KMS-11 (cell line): ENCODE measurements around the gene GNB1L.

Experiments
- H2AFZ ChIP-seq: fragments of 200-600 bp; sonication (generic); 2 replicates; pipeline ENCODE4 v1.6.1; 2016; ENCODE audit warnings: antibody characterized with exemption, mixed run types, low read depth
- H3K27ac ChIP-seq: fragments of 200-600 bp; sonication (generic); 2 replicates; pipeline ENCODE4 v1.6.1; 2016; ENCODE audit warnings: mild to moderate bottlenecking, mixed run types
- H3K27me3 ChIP-seq: fragments of 200-600 bp; sonication (generic); 2 replicates; pipeline ENCODE4 v1.6.1; 2017; ENCODE audit warnings: mild to moderate bottlenecking, low read depth, mixed run types, moderate library complexity; ENCODE audit not compliant: insufficient read depth
- H3K36me3 ChIP-seq: fragments of 200-600 bp; sonication (generic); 2 replicates; pipeline ENCODE4 v1.6.1; 2017; ENCODE audit warnings: mild to moderate bottlenecking, mixed run types; ENCODE audit not compliant: insufficient read depth
- H3K4me1 ChIP-seq: fragments of 200-600 bp; sonication (generic); 2 replicates; pipeline ENCODE4 v1.6.1; 2016; ENCODE audit warnings: mild to moderate bottlenecking, low read depth, mixed run types; ENCODE audit not compliant: poor library complexity, severe bottlenecking
- H3K4me2 ChIP-seq: fragments of 200-600 bp; sonication (generic); 2 replicates; pipeline ENCODE4 v1.7.0; 2016; ENCODE audit warnings: mild to moderate bottlenecking, mixed run types
- H3K4me3 ChIP-seq: fragments of 200-600 bp; sonication (generic); IDR thresholded peaks from 2 replicates; pipeline ENCODE4 v1.6.1; 2017; ENCODE audit warnings: low read depth, low read length, mixed read lengths; ENCODE audit not compliant: insufficient read depth
- H3K79me2 ChIP-seq: fragments of 200-600 bp; sonication (generic); 2 replicates; pipeline ENCODE4 v1.6.1; 2016; ENCODE audit warnings: low read depth, mixed run types; ENCODE audit not compliant: insufficient read depth
- H3K9ac ChIP-seq: fragments of 200-600 bp; sonication (generic); 2 replicates; pipeline ENCODE4 v1.6.1; 2016; ENCODE audit warnings: mild to moderate bottlenecking, mixed run types
- H4K20me1 ChIP-seq: fragments of 200-600 bp; sonication (generic); 2 replicates; pipeline ENCODE4 v1.6.1; 2016; ENCODE audit warnings: mild to moderate bottlenecking, mixed run types; ENCODE audit not compliant: insufficient read depth
- TF ChIP-seq, protein P1 (sequence below): fragments of 200-600 bp; sonication (generic); conservative IDR thresholded peaks from 2 replicates; pipeline ENCODE4 v1.6.1; 2017; ENCODE audit warnings: low read depth, mild to moderate bottlenecking, antibody characterized with exemption, low read length, moderate library complexity, mixed read lengths

GNB1L gene

GRCh38 chr22:19757140-19757984 lies 97.3 kb downstream of the GNB1L start:
- Histone ChIP-seq H3K27me3 (peaks cover 53% of the 10 kb centered on the region; the same call in 1 of the 2 replicates), H3K4me1 (peaks cover 8% of the 10 kb centered on the region), H3K79me2 (no peaks in the 10 kb centered on the region), H3K36me3 (no peaks in the 10 kb centered on the region), H4K20me1 (no peaks in the 10 kb centered on the region), H2AFZ (peak overlapping the region; percentile 44; the same call in 1 of the 2 replicates), H3K4me2 (peak overlapping the region; percentile 63; the same call in 1 of the 2 replicates), H3K9ac (no peak overlapping the region; the same call in 1 of the 2 replicates), H3K27ac (no peak overlapping the region), H3K4me3 (no peak overlapping the region)
- TF ChIP-seq, protein P1, sequence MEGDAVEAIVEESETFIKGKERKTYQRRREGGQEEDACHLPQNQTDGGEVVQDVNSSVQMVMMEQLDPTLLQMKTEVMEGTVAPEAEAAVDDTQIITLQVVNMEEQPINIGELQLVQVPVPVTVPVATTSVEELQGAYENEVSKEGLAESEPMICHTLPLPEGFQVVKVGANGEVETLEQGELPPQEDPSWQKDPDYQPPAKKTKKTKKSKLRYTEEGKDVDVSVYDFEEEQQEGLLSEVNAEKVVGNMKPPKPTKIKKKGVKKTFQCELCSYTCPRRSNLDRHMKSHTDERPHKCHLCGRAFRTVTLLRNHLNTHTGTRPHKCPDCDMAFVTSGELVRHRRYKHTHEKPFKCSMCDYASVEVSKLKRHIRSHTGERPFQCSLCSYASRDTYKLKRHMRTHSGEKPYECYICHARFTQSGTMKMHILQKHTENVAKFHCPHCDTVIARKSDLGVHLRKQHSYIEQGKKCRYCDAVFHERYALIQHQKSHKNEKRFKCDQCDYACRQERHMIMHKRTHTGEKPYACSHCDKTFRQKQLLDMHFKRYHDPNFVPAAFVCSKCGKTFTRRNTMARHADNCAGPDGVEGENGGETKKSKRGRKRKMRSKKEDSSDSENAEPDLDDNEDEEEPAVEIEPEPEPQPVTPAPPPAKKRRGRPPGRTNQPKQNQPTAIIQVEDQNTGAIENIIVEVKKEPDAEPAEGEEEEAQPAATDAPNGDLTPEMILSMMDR, result no peak

DNA sequence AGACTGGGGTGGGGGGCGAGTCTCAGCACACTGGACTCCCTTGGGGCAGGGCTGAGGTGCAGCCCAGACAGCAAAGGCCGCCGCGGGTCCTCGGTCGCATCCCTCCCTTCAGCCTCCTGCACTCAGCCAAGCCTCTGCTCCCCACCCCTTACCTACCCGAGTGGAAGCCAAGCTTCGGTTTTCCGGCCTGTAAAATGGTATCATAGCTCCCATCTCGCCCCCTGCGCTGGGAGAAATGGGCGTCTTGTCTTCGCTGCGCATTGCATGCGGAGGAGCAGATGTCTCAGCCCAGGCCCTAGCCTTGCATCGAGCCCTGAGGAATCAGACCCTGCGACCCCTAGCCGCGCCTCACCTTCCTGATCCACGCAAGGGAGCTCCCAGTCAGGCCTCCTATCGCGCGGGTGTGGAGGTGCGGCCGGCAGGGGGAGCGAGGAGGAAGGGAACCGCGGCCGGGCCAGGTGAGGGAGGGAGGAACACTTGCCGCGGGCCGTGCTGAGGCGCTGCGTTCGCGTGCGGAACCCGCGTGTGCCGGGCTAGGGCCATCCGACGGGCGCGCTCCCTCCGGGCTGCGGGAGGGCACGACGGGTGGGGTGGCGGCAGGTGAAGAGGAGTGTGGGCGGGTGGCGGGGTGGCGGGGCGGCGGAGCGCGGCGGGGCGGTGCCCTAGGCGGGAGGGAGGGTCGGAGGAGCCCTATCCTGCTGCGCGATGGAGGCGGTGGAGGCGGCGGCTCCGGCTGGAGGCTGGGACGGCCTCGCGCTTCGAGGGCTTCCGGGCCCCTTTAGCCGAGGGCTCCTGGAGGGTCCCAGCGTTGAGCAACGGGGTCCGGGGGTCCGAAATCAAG lies 98.2 kb downstream of the GNB1L start:
- Histone ChIP-seq H3K27me3 (peaks cover 61% of the 10 kb centered on the region; the same call in 1 of the 2 replicates), H2AFZ (peak overlapping the region; percentile 44; the same call in 1 of the 2 replicates), H3K27ac (no peak overlapping the region), H3K4me2 (peak overlapping the region; percentile 63; the same call in 1 of the 2 replicates), H3K4me3 (no peak overlapping the region), H3K79me2 (no peaks in the 10 kb centered on the region), H4K20me1 (no peaks in the 10 kb centered on the region), H3K4me1 (peaks cover 8% of the 10 kb centered on the region), H3K36me3 (no peaks in the 10 kb centered on the region), H3K9ac (no peak overlapping the region; the same call in 1 of the 2 replicates)
- TF ChIP-seq, protein P1, result peak; percentile 70

- no peak overlapping the region for H2AFZ ChIP-seq
- no peak overlapping the region for H3K9ac ChIP-seq
- peaks cover 8% of the 10 kb centered on the region for H3K4me1 ChIP-seq
- no peaks in the 10 kb centered on the region for H3K79me2 ChIP-seq
- no peak overlapping the region for H3K4me3 ChIP-seq
- no peak overlapping the region for H3K4me2 ChIP-seq
- H4K20me1 ChIP-seq, result no peaks in the 10 kb centered on the region
- peaks cover 68% of the 10 kb centered on the region for H3K27me3 ChIP-seq
- TF ChIP-seq, protein P1, result no peak
- no peak overlapping the region for H3K27ac ChIP-seq
- H3K36me3 ChIP-seq, result no peaks in the 10 kb centered on the region
Observed at GRCh38 chr22:19755722-19756287, 98.9 kb downstream of the GNB1L start.

DNA sequence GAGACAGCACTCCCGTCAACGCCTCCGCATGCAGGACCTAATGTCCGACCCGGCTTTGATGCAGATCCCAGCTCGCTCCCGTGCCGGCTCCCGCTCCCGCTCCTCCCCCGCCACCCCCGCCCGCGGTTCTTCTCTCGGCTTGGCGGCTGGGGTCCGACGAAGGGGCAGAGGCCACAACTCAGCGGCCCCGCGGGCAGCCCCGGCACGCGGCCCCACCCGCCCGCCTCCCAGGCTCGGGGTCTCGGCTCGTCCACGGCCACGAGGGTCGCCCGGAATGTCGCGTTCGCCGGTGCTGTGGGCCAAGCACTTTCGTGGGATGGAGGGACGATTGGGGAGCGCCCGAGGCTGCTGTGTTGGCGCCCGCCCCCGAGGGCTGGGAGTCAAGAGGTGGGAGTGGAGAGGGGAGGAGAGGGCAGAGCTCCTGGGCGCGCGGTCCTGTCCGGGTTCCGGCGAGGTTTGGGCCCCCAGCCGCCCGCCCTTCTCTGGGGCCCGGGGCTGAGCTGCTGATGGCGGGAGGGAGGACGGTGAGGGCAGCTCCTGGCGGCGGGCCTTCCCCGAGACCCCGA lies 99.4 kb downstream of the GNB1L start:
- no peaks in the 10 kb centered on the region for H3K79me2 ChIP-seq
- TF ChIP-seq, protein P1, result no peak
- no peak overlapping the region for H3K27ac ChIP-seq
- no peak overlapping the region for H2AFZ ChIP-seq
- no peaks in the 10 kb centered on the region for H4K20me1 ChIP-seq
- no peaks in the 10 kb centered on the region for H3K36me3 ChIP-seq
- H3K4me1 ChIP-seq, result peaks cover 8% of the 10 kb centered on the region
- H3K9ac ChIP-seq, result no peak overlapping the region
- H3K27me3 ChIP-seq, result peaks cover 69% of the 10 kb centered on the region
- no peak overlapping the region for H3K4me3 ChIP-seq
- no peak overlapping the region for H3K4me2 ChIP-seq
